Activated B cell treated with CpG ODN at 0.5 μM for 24 hours (primary cell): ENCODE results near the gene TMA7. TPM values are rescaled to one million over a fixed set of nuclear protein-coding genes. Genes with fewer than 3 reads are reported as not detected.
"Not testable (repeated sequence)": the region's sequence is repeated elsewhere in the genome, so short reads cannot be mapped to it uniquely, and the experiment has no call there.

Experiments used
- ATAC-seq: fragments of 200-7000 bp; cut with Tn5 transposase; one replicate; pipeline ENCODE4 v1.10.0; 2021; ENCODE audit warnings: low read depth, mild to moderate bottlenecking, moderate library complexity
- CTCF ChIA-PET: fragments of 350-600 bp; sonication (Branson Sonifier 250); formaldehyde crosslinking; loops from one replicate; lab custom pipeline; 2021; ENCODE audit warnings: antibody characterized with exemption; lab: Charles Lee
- POLR2A ChIA-PET: fragments of 350-600 bp; sonication (Branson Sonifier 250); formaldehyde crosslinking; loops from one replicate; lab custom pipeline; 2021; ENCODE audit warnings: antibody characterized with exemption; lab: Charles Lee
- DNase-seq: peaks from one replicate; pipeline ENCODE4 v3.0.0; 2022
- H3K27ac Mint-ChIP-seq: one replicate; pipeline ENCODE4 v1.8.0; 2020; ENCODE audit warnings: mixed read lengths
- H3K27me3 Mint-ChIP-seq: one replicate; pipeline ENCODE4 v1.8.0; 2021; ENCODE audit warnings: mixed read lengths
- H3K36me3 Mint-ChIP-seq: one replicate; pipeline ENCODE4 v1.8.0; 2021; ENCODE audit warnings: low read depth, mixed read lengths
- H3K4me1 Mint-ChIP-seq: one replicate; pipeline ENCODE4 v1.8.0; 2021; ENCODE audit warnings: mixed read lengths
- H3K4me3 Mint-ChIP-seq: one replicate; pipeline ENCODE4 v1.8.0; 2020; ENCODE audit warnings: mild to moderate bottlenecking, mixed read lengths
- H3K9me3 Mint-ChIP-seq: one replicate; pipeline ENCODE4 v1.8.0; 2020; ENCODE audit warnings: mixed read lengths
- intact Hi-C: fragments of 100-400 bp; cut with micrococcal nuclease; formaldehyde crosslinking; loops from one replicate; pipeline ENCODE4 v1.15.1; 2024
- total RNA-seq: library from RNA; stranded (reverse); gene quantifications from 2 replicates; pipeline ENCODE4 v1.2.3, GENCODE V29; 2022
- TF ChIP-seq, protein P1 (sequence below): fragments of 200-600 bp; IDR thresholded peaks from one replicate; pipeline ENCODE4 v1.8.0; 2022; ENCODE audit warnings: antibody characterized with exemption, mild to moderate bottlenecking

Gene TMA7
- total RNA-seq, 1 donor from 2014 or later = 216 TPM

DNA sequence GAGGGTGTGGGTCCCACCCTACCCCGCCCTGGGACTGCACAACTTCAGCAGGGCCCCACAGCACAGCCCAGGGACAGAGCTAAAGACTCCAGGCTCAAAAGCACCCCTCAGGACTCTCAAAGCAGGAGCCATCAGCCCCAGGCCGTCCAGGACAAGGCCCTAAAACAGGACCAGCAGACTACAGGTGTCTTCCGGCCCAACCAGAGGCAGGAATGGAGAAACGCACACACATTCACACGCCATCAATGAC lies 32.5 kb downstream of the TMA7 start:
- DNase-seq (no peak), ATAC-seq (peak; percentile 38)
- intact Hi-C loops = no loop called here
- ChIA-PET CTCF (interaction anchor here (0.8 to 3.5 kb wide), 6 partner anchors 21 to 36 kb away, joined by 3 to 19 read pairs (median 6); partner anchors contain the start of genes CCDC51 and TMA7), POLR2A (interaction anchor here (0.6 to 2.8 kb wide), 14 partner anchors 8 to 244 kb away, joined by 3 to 29 read pairs (median 6); partner anchors contain the start of genes ATRIP, CCDC51, IP6K2 and NME6)
- Mint-ChIP-seq H3K27me3 (no peaks in the 10 kb centered on the region), H3K27ac (peak overlapping the region; percentile 99), H3K4me3 (peak overlapping the region; percentile 89), H3K36me3 (peaks cover 30% of the 10 kb centered on the region), H3K4me1 (peaks cover 79% of the 10 kb centered on the region), H3K9me3 (no peaks in the 10 kb centered on the region)
- TF ChIP-seq, protein P1, sequence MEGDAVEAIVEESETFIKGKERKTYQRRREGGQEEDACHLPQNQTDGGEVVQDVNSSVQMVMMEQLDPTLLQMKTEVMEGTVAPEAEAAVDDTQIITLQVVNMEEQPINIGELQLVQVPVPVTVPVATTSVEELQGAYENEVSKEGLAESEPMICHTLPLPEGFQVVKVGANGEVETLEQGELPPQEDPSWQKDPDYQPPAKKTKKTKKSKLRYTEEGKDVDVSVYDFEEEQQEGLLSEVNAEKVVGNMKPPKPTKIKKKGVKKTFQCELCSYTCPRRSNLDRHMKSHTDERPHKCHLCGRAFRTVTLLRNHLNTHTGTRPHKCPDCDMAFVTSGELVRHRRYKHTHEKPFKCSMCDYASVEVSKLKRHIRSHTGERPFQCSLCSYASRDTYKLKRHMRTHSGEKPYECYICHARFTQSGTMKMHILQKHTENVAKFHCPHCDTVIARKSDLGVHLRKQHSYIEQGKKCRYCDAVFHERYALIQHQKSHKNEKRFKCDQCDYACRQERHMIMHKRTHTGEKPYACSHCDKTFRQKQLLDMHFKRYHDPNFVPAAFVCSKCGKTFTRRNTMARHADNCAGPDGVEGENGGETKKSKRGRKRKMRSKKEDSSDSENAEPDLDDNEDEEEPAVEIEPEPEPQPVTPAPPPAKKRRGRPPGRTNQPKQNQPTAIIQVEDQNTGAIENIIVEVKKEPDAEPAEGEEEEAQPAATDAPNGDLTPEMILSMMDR = no peak

DNA sequence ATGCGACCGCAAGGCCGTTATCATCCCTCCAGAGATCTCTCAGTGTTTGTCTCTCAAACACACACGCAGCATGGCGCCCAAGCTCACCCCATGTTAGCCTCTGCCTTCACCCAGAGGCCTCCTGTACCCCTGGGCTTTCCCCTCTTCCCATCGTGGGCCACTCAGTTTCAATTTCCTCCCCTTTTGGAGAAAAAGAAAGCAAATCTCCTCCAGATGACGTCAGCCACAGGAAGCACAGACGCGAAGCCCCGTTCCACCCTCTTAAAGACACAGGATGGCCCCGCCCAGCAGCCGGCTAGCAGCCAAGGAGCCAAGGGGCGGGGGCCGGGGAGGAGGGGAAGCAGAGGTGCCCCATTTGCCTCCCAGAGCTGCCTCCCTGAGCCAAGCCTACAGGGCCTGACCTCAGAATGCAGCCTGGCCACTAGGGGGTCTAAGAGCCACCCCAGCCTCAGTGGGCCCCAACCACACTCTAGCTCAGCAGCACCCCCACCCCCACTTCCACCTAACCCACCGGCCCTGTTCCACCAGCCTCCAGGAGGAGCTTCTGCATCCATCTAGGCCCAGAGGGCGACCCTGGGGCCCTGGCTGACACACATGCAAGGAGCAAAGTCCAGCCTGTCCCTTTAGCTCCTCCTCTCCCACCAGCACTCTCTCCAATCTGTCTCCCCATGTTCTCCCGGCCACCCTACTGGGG lies 33.0 kb downstream of the TMA7 start:
- Mint-ChIP-seq H3K4me3 (peak overlapping the region; percentile 89), H3K9me3 (no peaks in the 10 kb centered on the region), H3K36me3 (peaks cover 25% of the 10 kb centered on the region), H3K27me3 (no peaks in the 10 kb centered on the region), H3K27ac (peak overlapping the region; percentile 99), H3K4me1 (peaks cover 79% of the 10 kb centered on the region)
- ATAC-seq = peak; percentile 89
- POLR2A ChIA-PET = interaction anchor here (0.5 to 2.8 kb wide), 17 partner anchors 9 to 1764 kb away, joined by 3 to 29 read pairs (median 6); partner anchors contain the start of genes ATRIP, CCDC51, IP6K2 and NME6
- peak; percentile 84 for DNase-seq
- TF ChIP-seq, protein P1 = no peak
- CTCF ChIA-PET = interaction anchor here (0.8 to 3.5 kb wide), 7 partner anchors 22 to 37 kb away, joined by 3 to 19 read pairs (median 6); partner anchors contain the start of genes CCDC51 and TMA7
- intact Hi-C loops = loop anchor here (1.0 kb wide), 3 partner anchors 8 to 232 kb away; partner anchors contain the start of genes CCDC51, TMA7 and ZNF589

DNA sequence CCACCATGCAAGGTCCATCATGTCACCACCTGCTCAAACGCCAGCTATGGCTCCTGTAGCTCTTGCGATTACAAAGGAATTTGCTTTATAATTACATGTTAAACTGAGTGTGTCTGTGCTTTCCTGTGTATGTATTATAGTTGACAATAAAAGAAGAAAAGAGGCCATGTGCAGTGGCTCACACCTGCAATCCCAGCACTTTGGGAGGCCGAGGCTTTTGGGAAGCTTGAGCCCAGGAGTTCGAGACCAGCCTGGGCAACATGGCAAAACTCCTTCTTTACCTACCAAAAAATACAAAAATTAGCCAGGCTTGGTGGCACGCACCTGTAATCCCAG lies 33.5 kb downstream of the TMA7 start:
- intact Hi-C loops = loop anchor here (1.0 kb wide), 3 partner anchors 8 to 232 kb away; partner anchors contain the start of genes CCDC51, TMA7 and ZNF589

DNA sequence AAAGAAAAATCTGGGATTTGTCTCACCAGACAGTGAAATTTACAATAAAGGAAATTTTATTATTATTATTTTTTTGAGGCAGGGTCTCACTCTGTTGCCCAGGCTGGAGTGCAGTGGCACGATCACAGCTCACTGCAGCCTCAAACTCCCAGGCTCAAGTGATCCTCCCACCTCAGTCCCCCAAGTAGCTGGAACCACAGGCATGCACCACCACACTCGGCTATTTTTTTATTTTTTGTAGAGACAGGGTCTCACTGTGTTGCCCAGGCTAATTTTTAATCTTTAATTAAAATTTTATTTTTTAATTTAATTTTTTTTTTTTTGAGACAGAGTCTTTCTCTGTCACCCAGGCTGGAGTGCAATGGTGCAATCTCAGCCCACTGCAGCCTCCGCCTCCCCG lies 34.0 kb downstream of the TMA7 start:
- H3K4me3 Mint-ChIP-seq = not testable (repeated sequence)

More for the DNA sequence above, 33.5 kb downstream of the TMA7 start:
- CTCF ChIA-PET = interaction anchor here (1.1 to 3.5 kb wide), 4 partner anchors 32 to 37 kb away, joined by 6 to 19 read pairs (median 10); partner anchors contain the start of genes CCDC51 and TMA7
- DNase-seq = no peak
- Mint-ChIP-seq H3K27me3 (no peaks in the 10 kb centered on the region), H3K9me3 (no peaks in the 10 kb centered on the region), H3K4me1 (peaks cover 79% of the 10 kb centered on the region), H3K27ac (peak overlapping the region; percentile 99), H3K4me3 (peak overlapping the region; percentile 89), H3K36me3 (peaks cover 20% of the 10 kb centered on the region)
- no peak for ATAC-seq
- TF ChIP-seq, protein P1 = no peak
- POLR2A ChIA-PET = interaction anchor here (0.5 to 2.8 kb wide), 13 partner anchors 9 to 1763 kb away, joined by 3 to 29 read pairs (median 6); partner anchors contain the start of genes ATRIP, CCDC51, PFKFB4 and SHISA5

DNA sequence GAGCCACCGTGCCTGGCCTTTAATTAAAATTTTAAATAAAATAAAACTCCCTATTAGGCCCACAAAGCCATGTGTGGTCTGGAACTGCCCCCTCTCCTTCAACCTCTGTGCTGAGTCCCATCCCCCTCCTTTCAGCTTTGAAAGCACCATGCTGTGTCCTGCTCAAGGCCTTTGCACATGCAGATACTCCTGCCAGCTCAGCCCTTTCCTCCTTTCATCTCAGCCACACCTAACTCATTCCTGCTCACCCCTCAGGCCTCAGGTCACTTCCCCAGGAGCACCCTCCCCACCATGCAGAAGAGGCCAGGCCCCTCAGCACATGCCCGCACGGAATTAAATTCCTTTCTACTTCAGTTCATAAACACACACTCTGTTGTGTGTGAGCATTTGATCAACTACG lies 34.6 kb downstream of the TMA7 start:
- H3K4me1 Mint-ChIP-seq = peaks cover 79% of the 10 kb centered on the region

More for the DNA sequence above, 34.0 kb downstream of the TMA7 start:
- ChIA-PET CTCF (interaction anchor here (1.1 to 3.5 kb wide), 4 partner anchors 31 to 38 kb away, joined by 6 to 19 read pairs (median 10); partner anchors contain the start of genes CCDC51 and TMA7), POLR2A (interaction anchor here (0.7 to 2.8 kb wide), 7 partner anchors 8 to 1763 kb away, joined by 3 to 29 read pairs (median 15); partner anchors contain the start of genes ATRIP, CCDC51, PFKFB4 and SHISA5)
- H3K27ac Mint-ChIP-seq = peak overlapping the region; percentile 99
- DNase-seq, intact Hi-C loops, H3K27me3 Mint-ChIP-seq, ATAC-seq, H3K9me3 Mint-ChIP-seq: not testable (repeated sequence)
- peaks cover 79% of the 10 kb centered on the region for H3K4me1 Mint-ChIP-seq
- peaks cover 15% of the 10 kb centered on the region for H3K36me3 Mint-ChIP-seq

More for the DNA sequence above, 34.6 kb downstream of the TMA7 start:
- no peak for ATAC-seq
- no peak overlapping the region for H3K4me3 Mint-ChIP-seq
- peak overlapping the region; percentile 79 for H3K27ac Mint-ChIP-seq
- TF ChIP-seq, protein P1 = no peak
- CTCF ChIA-PET = interaction anchor here (3.5 kb wide), 1 partner anchor 33 kb away, joined by 19 read pairs; no protein-coding TSS in a partner anchor
- no peak for DNase-seq
- no peaks in the 10 kb centered on the region for H3K27me3 Mint-ChIP-seq
- H3K9me3 Mint-ChIP-seq = no peaks in the 10 kb centered on the region
- peaks cover 9% of the 10 kb centered on the region for H3K36me3 Mint-ChIP-seq
- POLR2A ChIA-PET = interaction anchor here (1.4 kb wide), 1 partner anchor 8 kb away, joined by 4 read pairs; no protein-coding TSS in a partner anchor
- intact Hi-C loops = no loop called here
